ENCODE measurements around the gene OLA1. TPM values are rescaled to one million over a fixed set of nuclear protein-coding genes. Genes with fewer than 3 reads are reported as not detected.

OLA1 gene
- total and polyA plus RNA-seq, 9 of the 15 experiments (the other 6 are each of a cell fraction or from before 2014, with no cell fraction given) = 208 to 353 (median 225) TPM

GRCh38 chr2:174040417-174040701 is 208.0 kb downstream of the OLA1 start:
- POLR2A ChIA-PET = interaction anchor here (0.7 kb wide), 1 partner anchor 501 kb away, joined by 3 read pairs; no protein-coding TSS in a partner anchor
- WGBS (ENCODE audit: insufficient coverage, low coverage, missing lambda C conversion rate) = 65% methylated on average over 2 of the region's 2 CpGs
- H3K36me3 ChIP-seq (ENCODE audit: control insufficient read depth, insufficient read depth, low read length) = no peaks in the 10 kb centered on the region
- DNase-seq (ENCODE audit: extremely low read depth in 1 of 4, low spot score in 3 of 4) = no peak
- in situ Hi-C loops (cut with MboI) = loop anchor here (10.0 kb wide), 1 partner anchor 304 kb away; no protein-coding TSS in a partner anchor
- no peaks in the 10 kb centered on the region for H3K9me1 ChIP-seq (ENCODE audit: control insufficient read depth, insufficient read depth, low read length)
- H3K27me3 ChIP-seq (ENCODE audit: control insufficient read depth in 2 of 2, insufficient read depth in 2 of 2, low read length in 2 of 2) = no peaks in the 10 kb centered on the region; a peak in 2 of 5 replicates
- no peak overlapping the region for H2AFZ ChIP-seq (ENCODE audit: low read depth, low read length)
- intact Hi-C loops (cut with micrococcal nuclease) = no loop called here
- H4K20me1 ChIP-seq (replicated peaks; ENCODE audit: control insufficient read depth, insufficient read depth, low read length) = no peaks in the 10 kb centered on the region
- no peaks in the 10 kb centered on the region for H3K79me2 ChIP-seq (ENCODE audit: control insufficient read depth, insufficient read depth, low read length)
- H3K9ac ChIP-seq (ENCODE audit: insufficient read depth in 1 of 2, low read depth in 2 of 2, low read length in 2 of 2) = no peak overlapping the region
- ATAC-seq = no peak
- BruUV-seq (replicated peaks) = no TSS peak
- peaks cover 3 to 10% of the 10 kb centered on the region in 2 experiments; a peak in 4 of 5 replicates for H3K4me1 ChIP-seq (replicated peaks in 1 of 2; ENCODE audit: control insufficient read depth in 2 of 2, insufficient read depth in 2 of 2, low read length in 2 of 2)
- no peak overlapping the region for H3K4me3 ChIP-seq
- 0 out of 2 replicates have a peak, but pooled peaks cover 3% of the 10 kb centered on the region for H3K9me3 ChIP-seq (replicated peaks; ENCODE audit: control insufficient read depth, insufficient read depth, low read depth, low read length)
- CTCF ChIA-PET (ENCODE audit: low intra/inter-chr PET ratio) = interaction anchor here (0.6 kb wide), 2 partner anchors 126 to 639 kb away, joined by 3 to 4 read pairs; no protein-coding TSS in a partner anchor
- no peak overlapping the region for H3K27ac ChIP-seq (ENCODE audit: extremely low read depth, low read depth, low read length)
- no peak overlapping the region for H3K4me2 ChIP-seq (ENCODE audit: insufficient read depth, low read length)
- FAIRE-seq = no peak
- no peak for TF ChIP-seq HDGF (IDR thresholded peaks at IDR 0.05)
- TF ChIP-seq POLR2A (conservative IDR thresholded peaks at IDR 0.05) = no peak
- no peak for TF ChIP-seq MITF (IDR thresholded peaks at IDR 0.05)
- no peak for TF ChIP-seq ZNF324 (CRISPR knock-in tag; IDR thresholded peaks at IDR 0.05)
- TF ChIP-seq USF1 (CRISPR knock-in tag; IDR thresholded peaks at IDR 0.05) = no peak
- no peak for TF ChIP-seq ZBTB12 (CRISPR knock-in tag; IDR thresholded peaks at IDR 0.05)
- TF ChIP-seq CTCF (IDR thresholded peaks at IDR 0.05 in 2 of 3, conservative IDR thresholded peaks at IDR 0.05 in 1 of 3; ENCODE audit: insufficient read depth in 2 of 3, low read depth in 1 of 3, low read length in 3 of 3) = no peak
- no peak for TF ChIP-seq SIN3B (IDR thresholded peaks at IDR 0.05; ENCODE audit: low read depth)
- no peak for TF ChIP-seq MEF2A (IDR thresholded peaks at IDR 0.05; ENCODE audit: control insufficient read depth, low read depth, low read length)
- TF ChIP-seq ZNF384 (IDR thresholded peaks at IDR 0.05; ENCODE audit: low read depth, low read length) = no peak
- no peak for TF ChIP-seq ZNF589 (CRISPR knock-in tag; IDR thresholded peaks at IDR 0.05; ENCODE audit: low read depth)
- TF ChIP-seq RNF219 (CRISPR knock-in tag; IDR thresholded peaks at IDR 0.05) = no peak
- TF ChIP-seq RFX1 (IDR thresholded peaks at IDR 0.05) = no peak
- no peak for TF ChIP-seq HLTF (IDR thresholded peaks at IDR 0.05)
- no peak for TF ChIP-seq SMAD3 (CRISPR knock-in tag; conservative IDR thresholded peaks at IDR 0.05)
- TF ChIP-seq ZNF232 (CRISPR knock-in tag; IDR thresholded peaks at IDR 0.05) = no peak
- TF ChIP-seq KLF16 (IDR thresholded peaks at IDR 0.05) = no peak

Data from K562 (cell line).